Measurements from ENCODE around the gene PSG6.
"Not testable (repeated sequence)": the region's sequence is repeated elsewhere in the genome, so short reads cannot be mapped to it uniquely, and the experiment has no call there.

Gene PSG6

GRCh38 chr19:42917634-42918033 lies at the start of gene PSG6:
Gene PSG6, minus strand, starts transcription at chr19:42917894. Its CDS starts 102 bp downstream, at chr19:42917792.
- H3K4me3 ChIP-seq (ENCODE audit: control insufficient read depth, low read depth, low read length); DNase-seq (ENCODE audit: low read depth): not testable (repeated sequence)

DNA sequence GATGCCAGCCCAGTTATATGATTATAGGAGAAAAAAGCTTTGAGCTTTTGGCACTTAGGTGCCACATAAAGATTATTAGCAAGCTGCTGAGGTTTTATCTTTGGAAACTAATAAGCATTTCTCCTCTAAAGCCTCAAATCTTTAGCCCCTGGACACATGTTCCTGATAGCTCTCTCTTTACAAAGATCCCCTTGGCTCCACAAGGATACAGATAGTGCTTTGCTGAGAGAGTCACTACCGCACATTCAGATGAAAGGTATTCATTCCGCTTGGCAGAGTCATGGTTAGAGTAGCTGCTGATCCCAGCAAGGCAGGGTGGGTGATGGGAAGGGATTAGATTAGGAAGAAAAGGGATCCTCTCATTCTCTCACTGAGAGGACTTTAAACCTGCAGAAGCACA lies 47.5 kb upstream of the PSG6 start:
- TF ChIP-seq CTCF (IDR thresholded peaks at IDR 0.05; ENCODE audit: control insufficient read depth, insufficient read depth, low read depth, low read length, missing control alignments), result no peak
- H3K4me3 ChIP-seq (ENCODE audit: control insufficient read depth, low read depth, low read length), result no peak overlapping the region
- DNase-seq (ENCODE audit: low read depth), result peak; percentile 17

GRCh38 chr19:42961119-42961518 lies 43.4 kb upstream of the PSG6 start:
- H3K4me3 ChIP-seq (ENCODE audit: control insufficient read depth, low read depth, low read length), result no peak overlapping the region
- no peak for DNase-seq (ENCODE audit: low read depth)
- no peak for TF ChIP-seq CTCF (IDR thresholded peaks at IDR 0.05; ENCODE audit: control insufficient read depth, insufficient read depth, low read depth, low read length, missing control alignments)

- DNase-seq (ENCODE audit: low read depth), result not testable (repeated sequence)
Observed at GRCh38 chr19:42952126-42952525, 34.4 kb upstream of the PSG6 start.

GRCh38 chr19:42951476-42951875 lies 33.8 kb upstream of the PSG6 start:
- not testable (repeated sequence) for H3K4me3 ChIP-seq (ENCODE audit: control insufficient read depth, low read depth, low read length); DNase-seq (ENCODE audit: low read depth)

More at GRCh38 chr19:42952126-42952525, 34.4 kb upstream of the PSG6 start:
- H3K4me3 ChIP-seq (ENCODE audit: control insufficient read depth, low read depth, low read length), result not testable (repeated sequence)

DNA sequence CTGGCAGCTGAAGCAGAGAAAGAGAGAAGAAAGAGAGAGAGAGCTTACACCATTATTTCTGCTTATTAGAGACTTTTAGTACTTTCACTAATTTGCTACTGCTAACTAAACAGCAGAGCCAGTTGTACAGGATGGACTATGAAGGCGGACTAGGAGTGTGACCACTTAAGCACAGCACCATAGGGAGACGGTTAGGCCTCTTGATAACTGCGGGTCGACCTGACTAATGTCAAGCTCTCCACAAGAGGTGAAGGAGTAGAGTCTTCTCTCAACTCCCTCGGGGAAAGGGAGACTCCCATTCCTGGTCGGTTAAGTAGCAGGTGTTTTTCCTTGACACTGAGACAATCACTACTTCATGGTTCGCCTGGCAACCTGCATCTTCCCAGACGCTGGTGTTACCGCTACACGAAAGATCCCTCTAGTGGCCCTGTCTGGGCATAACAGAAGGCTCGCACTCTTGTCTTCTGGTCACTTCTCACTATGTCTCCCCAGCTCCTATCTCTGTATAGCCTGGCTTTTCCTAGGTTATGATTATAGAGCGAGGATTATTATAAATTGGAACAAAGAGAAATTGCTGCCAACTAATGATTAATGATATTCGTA lies 24.6 kb upstream of the PSG6 start:
- TF ChIP-seq CTCF (IDR thresholded peaks at IDR 0.05; ENCODE audit: control insufficient read depth, insufficient read depth, low read depth, low read length, missing control alignments), result peak; percentile 65
- DNase-seq (ENCODE audit: low read depth), result no peak
- H3K4me3 ChIP-seq (ENCODE audit: control insufficient read depth, low read depth, low read length), result no peak overlapping the region

- DNase-seq (ENCODE audit: low read depth), result not testable (repeated sequence)
Observed at GRCh38 chr19:42937107-42937506, 19.4 kb upstream of the PSG6 start, which contains the start of gene PSG7. Gene PSG7, minus strand, starts transcription at chr19:42937207. Its CDS starts 131 bp downstream, at chr19:42937076.

GRCh38 chr19:42934726-42935125 lies 17.0 kb upstream of the PSG6 start:
- not testable (repeated sequence) for H3K4me3 ChIP-seq (ENCODE audit: control insufficient read depth, low read depth, low read length); DNase-seq (ENCODE audit: low read depth)

More at GRCh38 chr19:42937107-42937506, 19.4 kb upstream of the PSG6 start, which contains the start of gene PSG7:
- H3K4me3 ChIP-seq (ENCODE audit: control insufficient read depth, low read depth, low read length), result not testable (repeated sequence)

GRCh38 chr19:42934183-42934582 lies 16.5 kb upstream of the PSG6 start:
- not testable (repeated sequence) for DNase-seq (ENCODE audit: low read depth); H3K4me3 ChIP-seq (ENCODE audit: control insufficient read depth, low read depth, low read length)

- DNase-seq (ENCODE audit: low read depth); H3K4me3 ChIP-seq (ENCODE audit: control insufficient read depth, low read depth, low read length): not testable (repeated sequence)
Observed at GRCh38 chr19:42933412-42933811, 15.7 kb upstream of the PSG6 start.

DNA sequence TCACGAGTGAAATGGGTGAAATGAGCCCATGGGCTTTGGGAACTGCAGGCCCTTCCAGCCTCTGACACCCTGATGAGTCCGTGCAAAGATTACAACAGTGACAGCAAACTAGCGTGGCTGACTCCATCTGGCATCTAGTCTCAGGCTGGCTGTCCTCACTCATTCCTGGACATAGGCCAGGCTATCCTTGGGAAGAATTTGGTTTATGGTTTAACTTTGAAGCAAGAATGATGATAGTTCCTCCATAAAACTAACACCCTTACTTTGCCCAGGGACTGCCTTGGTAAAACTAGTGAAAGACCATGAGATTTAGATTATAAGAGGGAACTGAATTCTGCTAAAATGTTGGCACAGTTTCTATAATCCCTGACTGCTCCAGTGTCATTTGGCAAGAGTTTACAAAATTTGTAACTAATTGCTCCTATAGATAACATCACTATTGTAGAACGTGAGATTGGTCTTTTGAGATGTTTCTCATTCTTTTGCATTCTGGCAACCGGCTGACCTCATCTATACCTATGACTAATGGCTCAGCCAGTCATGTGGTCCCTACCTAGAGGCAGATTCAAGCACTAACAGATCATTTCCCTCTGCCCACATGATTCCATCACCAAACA lies 14.9 kb upstream of the PSG6 start:
- H3K4me3 ChIP-seq (ENCODE audit: control insufficient read depth, low read depth, low read length), result not testable (repeated sequence)
- peak; percentile 87 for DNase-seq (ENCODE audit: low read depth)
